ENCODE measurements around the gene USP43. TPM values are rescaled to one million over a fixed set of nuclear protein-coding genes. Genes with fewer than 3 reads are reported as not detected.

The USP43 gene
- total and polyA plus RNA-seq, 2 donors (not counting 1 experiment from before 2014, with no cell fraction given), result 0.16 to 0.30 TPM

DNA sequence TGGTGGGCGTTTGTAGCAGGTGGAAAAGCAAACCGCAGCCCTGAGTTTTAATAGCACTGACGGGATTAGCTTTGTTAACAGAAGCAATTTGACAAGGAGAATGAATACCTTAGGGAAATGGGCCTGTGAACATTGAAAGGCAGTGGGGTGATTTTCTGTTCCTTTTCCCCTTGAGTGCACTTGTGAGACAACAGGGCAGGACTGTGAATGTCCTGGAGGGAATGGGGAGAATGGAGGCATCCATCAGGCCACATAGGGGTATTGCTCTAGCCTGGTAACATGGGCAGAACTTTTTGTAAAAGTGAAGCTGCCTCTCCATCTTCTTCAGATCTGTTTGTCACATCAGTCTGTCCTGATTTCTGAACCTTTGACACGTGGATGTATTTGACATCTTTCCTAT, 26.2 kb downstream of the USP43 start:
- H3K27me3 ChIP-seq (replicated peaks in 1 of 4; ENCODE audit: control extremely low read depth in 1 of 4, control insufficient read depth in 3 of 4, insufficient read depth in 4 of 4, low read length in 3 of 4), result no peaks in the 10 kb centered on the region
- Mint-ChIP-seq H3K4me3 (no peak overlapping the region), H3K4me1 (no peaks in the 10 kb centered on the region), H3K27me3 (peaks cover 10% of the 10 kb centered on the region), H3K9me3 (ENCODE audit: insufficient read depth) (no peaks in the 10 kb centered on the region), H3K27ac (no peak overlapping the region)
- no peaks in the 10 kb centered on the region for H3K79me2 ChIP-seq (ENCODE audit: control insufficient read depth, insufficient read depth, low read length)
- 81% methylated on average over 3 of the region's 4 CpGs for WGBS (ENCODE audit: insufficient coverage)
- CTCF ChIA-PET, result no interaction called here
- intact Hi-C loops (cut with micrococcal nuclease), result no loop called here
- H3K9ac ChIP-seq (ENCODE audit: low read length), result no peak overlapping the region
- no peak overlapping the region for H3K4me2 ChIP-seq (replicated peaks; ENCODE audit: low read depth, low read length, poor library complexity, severe bottlenecking)
- POLR2A ChIA-PET, result no interaction called here
- H3K4me3 ChIP-seq (ENCODE audit: control extremely low read depth in 1 of 5, extremely low read depth in 1 of 5, insufficient read depth in 1 of 5, low read depth in 2 of 5, low read length in 4 of 5), result no peak overlapping the region
- no peak overlapping the region for H3K27ac ChIP-seq (ENCODE audit: low read length in 2 of 2)
- H2AFZ ChIP-seq (ENCODE audit: insufficient read depth, low read depth, low read length, poor library complexity, severe bottlenecking), result no peak overlapping the region
- no peaks in the 10 kb centered on the region for H4K20me1 ChIP-seq (ENCODE audit: control insufficient read depth, insufficient read depth, low read length, poor library complexity, severe bottlenecking)
- no peaks in the 10 kb centered on the region for H3K9me3 ChIP-seq (ENCODE audit: control extremely low read depth in 1 of 3, control insufficient read depth in 2 of 3, insufficient read depth in 1 of 3, low read length in 2 of 3)
- no peaks in the 10 kb centered on the region for H3K4me1 ChIP-seq (ENCODE audit: control insufficient read depth in 2 of 2, insufficient read depth in 2 of 2, low read length in 2 of 2)
- no peaks in the 10 kb centered on the region for H3K36me3 ChIP-seq (replicated peaks in 1 of 2; ENCODE audit: control extremely low read depth in 1 of 2, control insufficient read depth in 1 of 2, extremely low read depth in 1 of 2, insufficient read depth in 2 of 2, low read length in 1 of 2)
- ATAC-seq (ENCODE audit: low read depth) (no peak), DNase-seq (no peak)
- TF ChIP-seq EZH2 (IDR thresholded peaks at IDR 0.05; ENCODE audit: borderline replicate concordance, insufficient read depth, low read depth, low read length, poor library complexity, severe bottlenecking), result no peak
- TF ChIP-seq, protein P1, sequence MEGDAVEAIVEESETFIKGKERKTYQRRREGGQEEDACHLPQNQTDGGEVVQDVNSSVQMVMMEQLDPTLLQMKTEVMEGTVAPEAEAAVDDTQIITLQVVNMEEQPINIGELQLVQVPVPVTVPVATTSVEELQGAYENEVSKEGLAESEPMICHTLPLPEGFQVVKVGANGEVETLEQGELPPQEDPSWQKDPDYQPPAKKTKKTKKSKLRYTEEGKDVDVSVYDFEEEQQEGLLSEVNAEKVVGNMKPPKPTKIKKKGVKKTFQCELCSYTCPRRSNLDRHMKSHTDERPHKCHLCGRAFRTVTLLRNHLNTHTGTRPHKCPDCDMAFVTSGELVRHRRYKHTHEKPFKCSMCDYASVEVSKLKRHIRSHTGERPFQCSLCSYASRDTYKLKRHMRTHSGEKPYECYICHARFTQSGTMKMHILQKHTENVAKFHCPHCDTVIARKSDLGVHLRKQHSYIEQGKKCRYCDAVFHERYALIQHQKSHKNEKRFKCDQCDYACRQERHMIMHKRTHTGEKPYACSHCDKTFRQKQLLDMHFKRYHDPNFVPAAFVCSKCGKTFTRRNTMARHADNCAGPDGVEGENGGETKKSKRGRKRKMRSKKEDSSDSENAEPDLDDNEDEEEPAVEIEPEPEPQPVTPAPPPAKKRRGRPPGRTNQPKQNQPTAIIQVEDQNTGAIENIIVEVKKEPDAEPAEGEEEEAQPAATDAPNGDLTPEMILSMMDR (IDR thresholded peaks at IDR 0.05), result no peak

DNA sequence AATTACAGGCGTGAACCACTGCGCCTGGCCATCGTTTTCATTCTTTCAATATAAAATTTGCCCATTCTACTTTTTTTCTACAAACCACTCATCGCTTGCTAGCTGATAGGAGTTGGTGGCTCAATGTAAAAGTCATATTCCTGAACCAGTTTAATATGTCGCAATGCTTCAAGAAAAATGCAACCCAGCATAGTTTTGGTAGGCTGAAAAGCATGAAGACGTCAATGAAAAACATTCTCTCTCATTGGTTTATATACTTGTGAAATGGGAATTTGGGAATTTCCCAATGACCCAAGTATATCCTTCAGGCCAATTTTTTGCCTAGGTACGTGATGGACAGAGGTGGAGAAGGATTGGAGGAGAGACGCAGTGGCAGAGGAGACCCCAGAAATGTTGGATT, 26.9 kb downstream of the USP43 start:
- H3K27ac ChIP-seq (ENCODE audit: low read length in 2 of 2), result no peak overlapping the region
- H3K27me3 ChIP-seq (replicated peaks in 1 of 4; ENCODE audit: control extremely low read depth in 1 of 4, control insufficient read depth in 3 of 4, insufficient read depth in 4 of 4, low read length in 3 of 4), result no peaks in the 10 kb centered on the region
- H4K20me1 ChIP-seq (ENCODE audit: control insufficient read depth, insufficient read depth, low read length, poor library complexity, severe bottlenecking), result no peaks in the 10 kb centered on the region
- H3K27me3 Mint-ChIP-seq, result peaks cover 10% of the 10 kb centered on the region
- H3K79me2 ChIP-seq (ENCODE audit: control insufficient read depth, insufficient read depth, low read length), result no peaks in the 10 kb centered on the region
- TF ChIP-seq, protein P1 (IDR thresholded peaks at IDR 0.05), result no peak
- no peak for TF ChIP-seq EZH2 (IDR thresholded peaks at IDR 0.05; ENCODE audit: borderline replicate concordance, insufficient read depth, low read depth, low read length, poor library complexity, severe bottlenecking)
- H3K4me1 Mint-ChIP-seq, result no peaks in the 10 kb centered on the region
- no peak overlapping the region for H3K4me2 ChIP-seq (replicated peaks; ENCODE audit: low read depth, low read length, poor library complexity, severe bottlenecking)
- ATAC-seq (ENCODE audit: low read depth) (no peak), DNase-seq (no peak)
- WGBS (ENCODE audit: insufficient coverage), result 100% methylated on average over 1 of the region's 8 CpGs
- H3K36me3 ChIP-seq (replicated peaks in 1 of 2; ENCODE audit: control extremely low read depth in 1 of 2, control insufficient read depth in 1 of 2, extremely low read depth in 1 of 2, insufficient read depth in 2 of 2, low read length in 1 of 2), result no peaks in the 10 kb centered on the region
- H3K4me3 ChIP-seq (ENCODE audit: control extremely low read depth in 1 of 5, extremely low read depth in 1 of 5, insufficient read depth in 1 of 5, low read depth in 2 of 5, low read length in 4 of 5), result no peak overlapping the region
- H3K9me3 ChIP-seq (ENCODE audit: control extremely low read depth in 1 of 3, control insufficient read depth in 2 of 3, insufficient read depth in 1 of 3, low read length in 2 of 3), result no peaks in the 10 kb centered on the region
- no peak overlapping the region for H3K9ac ChIP-seq (ENCODE audit: low read length)
- CTCF ChIA-PET, result no interaction called here
- H3K4me1 ChIP-seq (ENCODE audit: control insufficient read depth in 2 of 2, insufficient read depth in 2 of 2, low read length in 2 of 2), result no peaks in the 10 kb centered on the region
- POLR2A ChIA-PET, result no interaction called here
- H3K27ac Mint-ChIP-seq, result no peak overlapping the region
- intact Hi-C loops (cut with micrococcal nuclease), result no loop called here
- H3K4me3 Mint-ChIP-seq, result no peak overlapping the region
- H2AFZ ChIP-seq (ENCODE audit: insufficient read depth, low read depth, low read length, poor library complexity, severe bottlenecking), result no peak overlapping the region
- no peaks in the 10 kb centered on the region for H3K9me3 Mint-ChIP-seq (ENCODE audit: insufficient read depth)
